ENCODE results near the gene ETV6. TPM values are rescaled to one million over a fixed set of nuclear protein-coding genes. Genes with fewer than 3 reads are reported as not detected.

The ETV6 gene
- total RNA-seq, 1 donor from 2014 or later: 14.7 TPM

GRCh38 chr12:11705010-11705409 is 55.5 kb downstream of the ETV6 start:
- no peaks in the 10 kb centered on the region for H3K27me3 ChIP-seq
- peaks cover 31% of the 10 kb centered on the region for H3K4me1 ChIP-seq
- H3K9me3 ChIP-seq: no peaks in the 10 kb centered on the region
- TF ChIP-seq POLR2AphosphoS5 (IDR thresholded peaks at IDR 0.05; ENCODE audit: insufficient read depth in 1 of 2, low read depth in 1 of 2) (peak in 1 of 2 donors; percentile 37), CTCF (IDR thresholded peaks at IDR 0.05) (no peak), POLR2A (IDR thresholded peaks at IDR 0.05) (no peak)
- no peaks in the 10 kb centered on the region for H3K36me3 ChIP-seq
- H3K27ac ChIP-seq: no peak overlapping the region
- no peak for DNase-seq (ENCODE audit: extremely low spot score in 2 of 2)
- intact Hi-C loops (cut with DNase I): no loop called here
- no peak overlapping the region for H3K4me3 ChIP-seq

GRCh38 chr12:11706509-11707379 is 57.3 kb downstream of the ETV6 start:
- TF ChIP-seq CTCF (IDR thresholded peaks at IDR 0.05): no peak
- TF ChIP-seq POLR2A (IDR thresholded peaks at IDR 0.05): no peak
- no peak for TF ChIP-seq POLR2AphosphoS5 (IDR thresholded peaks at IDR 0.05; ENCODE audit: insufficient read depth in 1 of 2, low read depth in 1 of 2)
- DNase-seq (ENCODE audit: extremely low spot score in 2 of 2): no peak
- Histone ChIP-seq H3K36me3 (no peaks in the 10 kb centered on the region), H3K27ac (no peak overlapping the region), H3K4me1 (peaks cover 46% of the 10 kb centered on the region), H3K4me3 (no peak overlapping the region), H3K9me3 (no peaks in the 10 kb centered on the region), H3K27me3 (no peaks in the 10 kb centered on the region)
- intact Hi-C loops (cut with DNase I): no loop called here

GRCh38 chr12:11707535-11707934 is 58.1 kb downstream of the ETV6 start:
- peaks cover 48% of the 10 kb centered on the region for H3K4me1 ChIP-seq
- intact Hi-C loops (cut with DNase I): no loop called here
- H3K4me3 ChIP-seq: no peak overlapping the region
- TF ChIP-seq POLR2A (IDR thresholded peaks at IDR 0.05) (no peak), CTCF (IDR thresholded peaks at IDR 0.05) (no peak), POLR2AphosphoS5 (IDR thresholded peaks at IDR 0.05; ENCODE audit: insufficient read depth in 1 of 2, low read depth in 1 of 2) (no peak)
- no peaks in the 10 kb centered on the region for H3K9me3 ChIP-seq
- H3K36me3 ChIP-seq: no peaks in the 10 kb centered on the region
- DNase-seq (ENCODE audit: extremely low spot score in 2 of 2): no peak
- H3K27me3 ChIP-seq: no peaks in the 10 kb centered on the region
- no peak overlapping the region for H3K27ac ChIP-seq

- H3K4me1 ChIP-seq: peaks cover 48% of the 10 kb centered on the region
- no peak for DNase-seq (ENCODE audit: extremely low spot score in 2 of 2)
- H3K36me3 ChIP-seq: no peaks in the 10 kb centered on the region
- H3K9me3 ChIP-seq: no peaks in the 10 kb centered on the region
- H3K4me3 ChIP-seq: no peak overlapping the region
- no peak for TF ChIP-seq POLR2A (IDR thresholded peaks at IDR 0.05)
- TF ChIP-seq CTCF (IDR thresholded peaks at IDR 0.05): no peak
- TF ChIP-seq POLR2AphosphoS5 (IDR thresholded peaks at IDR 0.05; ENCODE audit: insufficient read depth in 1 of 2, low read depth in 1 of 2): no peak
- intact Hi-C loops (cut with DNase I): no loop called here
- H3K27me3 ChIP-seq: no peaks in the 10 kb centered on the region
- H3K27ac ChIP-seq: no peak overlapping the region
Measured at GRCh38 chr12:11709513-11709912, 60.0 kb downstream of the ETV6 start.

- Histone ChIP-seq H3K9me3 (no peaks in the 10 kb centered on the region), H3K4me3 (no peak overlapping the region), H3K4me1 (peaks cover 39% of the 10 kb centered on the region), H3K27me3 (no peaks in the 10 kb centered on the region), H3K27ac (no peak overlapping the region), H3K36me3 (no peaks in the 10 kb centered on the region)
- intact Hi-C loops (cut with DNase I): no loop called here
- TF ChIP-seq POLR2AphosphoS5 (IDR thresholded peaks at IDR 0.05; ENCODE audit: insufficient read depth in 1 of 2, low read depth in 1 of 2) (no peak), CTCF (IDR thresholded peaks at IDR 0.05) (no peak), POLR2A (IDR thresholded peaks at IDR 0.05) (no peak)
- DNase-seq (ENCODE audit: extremely low spot score in 2 of 2): no peak
Measured at GRCh38 chr12:11710431-11710830, 61.0 kb downstream of the ETV6 start.

Measured in vagina (tissue), 2 donors.